Endothelial cell of umbilical vein (primary cell): Measurements from ENCODE around the gene UBE3D. TPM values are rescaled to one million over a fixed set of nuclear protein-coding genes. Genes with fewer than 3 reads are reported as not detected.

ENCODE experiments used
- BruUV-seq: library from RNA; stranded (reverse); fragments of 400-500 nt; replicated peaks from 2 replicates; lab custom pipeline; 2021; lab: Mats Ljungman, UMichigan
- CTCF ChIA-PET: fragments of 300-600, 350-600 bp; sonication (Branson Sonifier 250); formaldehyde crosslinking; loops from one replicate; lab custom pipeline; 2021; ENCODE audit warnings: antibody characterized with exemption, inconsistent platforms; lab: Charles Lee
- POLR2A ChIA-PET: fragments of 300-600, 350-600 bp; sonication (Branson Sonifier 250); formaldehyde crosslinking; loops from one replicate; lab custom pipeline; 2021; ENCODE audit warnings: antibody characterized with exemption, inconsistent platforms; lab: Charles Lee
- DNase-seq: peaks from one replicate; pipeline ENCODE4 v3.0.0-alpha.2; 2011; ENCODE audit warnings: low read depth, low spot score
- FAIRE-seq: peaks from 2 replicates; lab custom pipeline; 2011; peaks lifted over from hg19 to GRCh38; lab: Jason Lieb, UNC
- H2AFZ ChIP-seq: 2 replicates; pipeline ENCODE4 v1.6.0; 2012; ENCODE audit warnings: low read depth, low read length, control low read depth, inconsistent platforms
- H3K27ac ChIP-seq: 2 replicates; pipeline ENCODE4 v1.5.1; 2011; ENCODE audit warnings: low read depth, mild to moderate bottlenecking, control low read depth, low read length, moderate library complexity; ENCODE audit not compliant: insufficient read depth
- H3K27me3 ChIP-seq, 2 experiments: 2 replicates each; pipeline versions ENCODE4 v1.6.0 to v1.6.1; 2011; ENCODE audit warnings: low read length in 2 of 2, mixed read lengths in 1 of 2; ENCODE audit not compliant: control insufficient read depth in 2 of 2, insufficient read depth in 2 of 2
- H3K36me3 ChIP-seq, 2 experiments: 2 replicates in 1 of 2; 3 replicates in 1 of 2; pipeline ENCODE4 v1.5.1; 2011; ENCODE audit warnings: low read length in 2 of 2, mild to moderate bottlenecking in 1 of 2, moderate library complexity in 1 of 2; ENCODE audit not compliant: control insufficient read depth in 2 of 2, insufficient read depth in 2 of 2; ENCODE audit errors: extremely low read depth in 1 of 2
- H3K4me1 ChIP-seq: 3 replicates; pipeline ENCODE4 v1.5.1; 2011; ENCODE audit warnings: mild to moderate bottlenecking, low read length; ENCODE audit not compliant: control insufficient read depth, insufficient read depth; ENCODE audit errors: extremely low read depth
- H3K4me2 ChIP-seq: 2 replicates; pipeline ENCODE4 v1.6.1; 2011; ENCODE audit warnings: low read length, control low read depth, mixed read lengths; ENCODE audit not compliant: insufficient read depth
- H3K4me3 ChIP-seq, 3 experiments: fragments of 200-600 bp in 1 of 3; sonication (generic), shearing (Covaris generic) in 1 of 3; replicated peaks in 1 of 3; 2 replicates each; pipeline ENCODE4 v1.5.1; 2011 to 2016; ENCODE audit warnings: control low read depth in 3 of 3, low read length in 3 of 3, mild to moderate bottlenecking in 2 of 3, inconsistent platforms in 1 of 3, low read depth in 1 of 3, moderate library complexity in 1 of 3; ENCODE audit not compliant: insufficient read depth in 1 of 3
- H3K79me2 ChIP-seq: 2 replicates; pipeline ENCODE4 v1.6.0; 2012; ENCODE audit warnings: low read length, inconsistent platforms; ENCODE audit not compliant: control insufficient read depth, insufficient read depth
- H3K9ac ChIP-seq: replicated peaks from 2 replicates; pipeline ENCODE3; 2011; ENCODE audit warnings: low read length, control low read depth; ENCODE audit not compliant: insufficient read depth; ENCODE audit errors: extremely low read depth
- H3K9me1 ChIP-seq: replicated peaks from 3 replicates; pipeline ENCODE4 v1.6.0; 2011; ENCODE audit warnings: mild to moderate bottlenecking, low read length; ENCODE audit not compliant: control insufficient read depth, insufficient read depth; ENCODE audit errors: extremely low read depth
- H3K9me3 ChIP-seq: replicated peaks from 2 replicates; pipeline ENCODE4 v1.5.1; 2012; ENCODE audit warnings: low read length, inconsistent platforms; ENCODE audit not compliant: control insufficient read depth, insufficient read depth
- H4K20me1 ChIP-seq: replicated peaks from 2 replicates; pipeline ENCODE3; 2011; ENCODE audit warnings: mild to moderate bottlenecking, low read length; ENCODE audit not compliant: control insufficient read depth, insufficient read depth; ENCODE audit errors: extremely low read depth
- CTCF ChIP-seq, 2 donors: IDR thresholded peaks; 1 replicate in 1 of 2; 2 replicates in 1 of 2; pipeline ENCODE4 v1.5.1; 2011; ENCODE audit warnings: low read length in 2 of 2, mild to moderate bottlenecking in 2 of 2, moderate library complexity in 2 of 2, control low read depth in 1 of 2, inconsistent platforms in 1 of 2, low read depth in 1 of 2; ENCODE audit not compliant: insufficient read depth in 1 of 2; ENCODE audit errors: extremely low read depth in 1 of 2
- EZH2 ChIP-seq: IDR thresholded peaks from 2 replicates; pipeline ENCODE4 v1.6.1; 2012; ENCODE audit warnings: borderline replicate concordance, low read depth, mild to moderate bottlenecking, moderate library complexity, low read length, inconsistent platforms; ENCODE audit not compliant: severe bottlenecking
- FOS ChIP-seq: IDR thresholded peaks from 2 replicates; pipeline ENCODE4 v1.6.1; 2011; ENCODE audit warnings: mild to moderate bottlenecking, low read length, moderate library complexity, borderline replicate concordance; ENCODE audit not compliant: insufficient read depth
- GATA2 ChIP-seq: IDR thresholded peaks from 2 replicates; pipeline ENCODE4 v1.7.0; 2011; ENCODE audit warnings: low read depth, mild to moderate bottlenecking, moderate library complexity, mixed read lengths, low read length; ENCODE audit not compliant: insufficient read length, insufficient read depth
- JUN ChIP-seq: IDR thresholded peaks from 2 replicates; pipeline ENCODE4 v1.6.1; 2011; ENCODE audit warnings: borderline replicate concordance, low read depth; ENCODE audit not compliant: insufficient read length, insufficient read depth
- MYC ChIP-seq: IDR thresholded peaks from one replicate; pipeline ENCODE4 v1.6.1; 2011; ENCODE audit warnings: mild to moderate bottlenecking, low read depth, low read length
- POLR2A ChIP-seq: IDR thresholded peaks from 2 replicates; pipeline ENCODE4 v1.6.1; 2012; ENCODE audit warnings: low read depth, mild to moderate bottlenecking, control low read depth, low read length
- POLR2AphosphoS5 ChIP-seq: IDR thresholded peaks from 2 replicates; pipeline ENCODE4 v1.6.1; 2012; ENCODE audit warnings: low read depth, mild to moderate bottlenecking, control low read depth, low read length, moderate library complexity; ENCODE audit not compliant: insufficient read depth
- dilution Hi-C: fragments of 300-500 bp; cut with MboI; formaldehyde crosslinking; loops from one replicate; pipeline ENCODE4 v1.15.0; 2019; ENCODE audit warnings: low sequenced_read_pairs; ENCODE audit not compliant: extremely low pct_ligation_motif_present
- intact Hi-C: fragments of 100-400 bp; cut with micrococcal nuclease; formaldehyde crosslinking; loops from one replicate; pipeline ENCODE4 v1.10.0; 2022
- polyA plus RNA-seq, 4 experiments: library from polyadenylated mRNA; depleted of rRNA in 3 of 4; stranded (reverse) in 3 of 4; unstranded in 1 of 4; fragments of >200 nt; gene quantifications; 2 replicates each; pipeline versions ENCODE4 v1.2.1 to v1.2.3, GENCODE V29; 2011 to 2012; ENCODE audit warnings: missing spikeins in 1 of 4
- total RNA-seq: library from RNA; stranded (reverse); gene quantifications from 2 replicates; pipeline ENCODE4 v1.2.3, GENCODE V29; 2021
- TF ChIP-seq, protein P1 (sequence below): IDR thresholded peaks from 2 replicates; pipeline ENCODE4 v1.6.1; 2011; ENCODE audit not compliant: insufficient read depth, insufficient read length

UBE3D gene
- total and polyA plus RNA-seq, 2 donors (not counting 3 experiments of a cell fraction or from before 2014, with no cell fraction given), result 1.9 to 6.2 TPM

GRCh38 chr6:82889143-82889542 is 176.5 kb downstream of the UBE3D start:
- Histone ChIP-seq H4K20me1 (no peaks in the 10 kb centered on the region), H3K27me3 (no peaks in the 10 kb centered on the region), H3K79me2 (no peaks in the 10 kb centered on the region), H3K4me3 (no peak overlapping the region), H3K4me1 (no peaks in the 10 kb centered on the region), H3K9me3 (no peaks in the 10 kb centered on the region), H3K4me2 (no peak overlapping the region), H3K27ac (no peak overlapping the region), H3K9ac (no peak overlapping the region), H3K9me1 (no peaks in the 10 kb centered on the region), H2AFZ (no peak overlapping the region), H3K36me3 (no peaks in the 10 kb centered on the region)
- CTCF ChIA-PET, result interaction anchor here (1.0 kb wide), 1 partner anchor 20 kb away, joined by 3 read pairs; no protein-coding TSS in a partner anchor
- no TSS peak for BruUV-seq
- FAIRE-seq (no peak), DNase-seq (no peak)
- intact Hi-C loops (no loop called here), dilution Hi-C loops (no loop called here)
- no peak for TF ChIP-seq EZH2
- TF ChIP-seq GATA2, result no peak
- no peak for TF ChIP-seq JUN
- no peak for TF ChIP-seq POLR2A
- TF ChIP-seq CTCF (IDR thresholded peaks at IDR 0.05; ENCODE audit: extremely low read depth in 1 of 2, insufficient read depth in 1 of 2, low read depth in 1 of 2, low read length in 2 of 2), result no peak
- TF ChIP-seq, protein P1, sequence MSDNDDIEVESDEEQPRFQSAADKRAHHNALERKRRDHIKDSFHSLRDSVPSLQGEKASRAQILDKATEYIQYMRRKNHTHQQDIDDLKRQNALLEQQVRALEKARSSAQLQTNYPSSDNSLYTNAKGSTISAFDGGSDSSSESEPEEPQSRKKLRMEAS, result no peak
- TF ChIP-seq POLR2AphosphoS5, result no peak
- no peak for TF ChIP-seq MYC
- TF ChIP-seq FOS, result no peak
- POLR2A ChIA-PET, result no interaction called here
